GM19324 (cell line): Measurements from ENCODE around the gene BAAT.

Experiments used
- ATAC-seq: cut with Tn5 transposase; IDR thresholded peaks from one replicate; pipeline ENCODE4 v1.9.1; 2021; ENCODE audit warnings: mild to moderate bottlenecking, moderate library complexity; ENCODE audit not compliant: unreplicated experiment, low FRiP score

Gene BAAT

DNA sequence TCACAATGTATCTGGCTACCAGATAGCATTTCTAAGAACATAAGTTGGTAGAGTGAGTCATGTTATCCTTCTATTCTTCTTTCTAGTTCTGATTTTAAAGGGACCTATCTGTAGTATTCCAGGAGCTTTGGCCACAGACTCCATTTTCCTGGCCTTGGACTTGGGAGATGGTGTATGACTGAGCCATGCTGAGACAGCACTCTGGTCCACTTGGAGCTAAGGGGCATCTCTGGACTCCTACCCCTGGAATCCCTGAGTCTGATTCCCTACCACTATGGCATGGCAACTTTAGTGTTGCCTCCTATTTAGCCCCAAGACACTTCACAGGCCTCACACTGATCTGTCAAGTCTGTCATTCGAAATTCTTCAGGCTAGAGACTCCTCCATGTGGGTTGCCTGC is 58.8 kb downstream of the BAAT start:
- ATAC-seq: no peak

DNA sequence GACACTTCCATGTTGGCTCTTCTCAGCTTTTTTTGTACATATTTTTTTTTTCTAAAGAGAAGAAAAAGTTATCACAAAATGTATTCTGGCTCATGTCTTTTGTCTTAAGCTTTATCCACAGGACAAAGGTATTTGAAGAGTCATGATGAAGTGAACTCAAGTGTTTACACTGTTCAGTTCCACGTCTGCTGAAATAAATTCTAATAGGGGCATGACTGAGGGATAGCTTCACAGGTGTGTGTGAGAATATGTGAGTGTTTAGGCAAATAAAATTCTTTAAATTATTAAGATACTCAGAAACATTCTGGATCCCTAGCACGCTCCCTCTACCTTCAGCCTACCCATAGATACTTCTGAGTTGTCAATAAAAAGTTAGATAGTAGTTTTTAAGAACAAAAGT is 59.8 kb downstream of the BAAT start:
- ATAC-seq: no peak

DNA sequence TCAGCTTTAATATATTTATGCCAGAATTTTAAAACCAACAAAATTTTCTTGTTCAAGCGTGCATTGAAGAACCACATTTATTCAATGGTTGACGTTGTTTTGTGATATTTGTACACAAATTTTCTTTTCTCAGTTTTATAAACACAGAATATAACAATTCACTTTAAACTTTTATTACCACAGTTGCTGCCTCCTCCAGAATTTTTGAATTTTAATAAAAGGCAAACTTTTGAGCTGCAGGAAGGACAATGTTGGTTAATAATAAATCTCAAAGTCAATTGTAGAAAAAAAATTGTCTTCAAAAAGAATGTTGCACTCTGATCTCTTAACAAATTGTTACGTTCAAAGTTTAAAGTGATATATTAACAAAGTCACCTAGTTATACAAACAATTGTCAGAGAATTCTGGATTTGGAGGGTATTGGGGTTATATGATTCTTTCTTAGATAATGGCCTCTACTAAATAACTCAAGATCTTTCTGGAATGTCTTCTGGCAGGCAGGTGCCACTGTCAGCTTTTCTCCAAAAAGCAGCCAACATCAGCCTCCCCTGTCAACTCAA is 60.5 kb downstream of the BAAT start:
- ATAC-seq: no peak

DNA sequence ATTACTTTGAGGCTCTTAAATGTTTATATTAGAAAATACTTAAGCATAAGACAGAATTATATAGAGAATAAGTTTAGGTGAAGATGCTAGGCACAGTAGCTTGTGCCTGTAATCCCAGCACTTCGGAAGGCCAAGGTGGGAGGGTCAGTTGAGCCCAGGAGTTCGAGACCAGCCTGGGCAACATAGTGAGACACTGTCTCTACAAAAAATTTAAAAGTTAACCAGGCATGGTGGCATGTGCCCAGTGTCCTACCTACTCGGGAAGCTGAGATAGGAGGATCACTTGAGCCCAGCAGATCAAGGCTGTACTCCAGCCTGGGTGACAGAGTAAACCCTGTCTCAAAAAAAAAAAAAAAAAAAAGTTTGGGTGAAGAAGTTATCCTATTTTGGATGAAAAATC is 61.7 kb downstream of the BAAT start:
- ATAC-seq: no peak

- ATAC-seq: no peak
Observed at GRCh38 chr9:101317735-101318134, 67.1 kb downstream of the BAAT start.

- ATAC-seq: no peak
Observed at GRCh38 chr9:101315112-101315450, 69.7 kb downstream of the BAAT start.

- no peak for ATAC-seq
Observed at GRCh38 chr9:101312661-101313060, 72.1 kb downstream of the BAAT start.

DNA sequence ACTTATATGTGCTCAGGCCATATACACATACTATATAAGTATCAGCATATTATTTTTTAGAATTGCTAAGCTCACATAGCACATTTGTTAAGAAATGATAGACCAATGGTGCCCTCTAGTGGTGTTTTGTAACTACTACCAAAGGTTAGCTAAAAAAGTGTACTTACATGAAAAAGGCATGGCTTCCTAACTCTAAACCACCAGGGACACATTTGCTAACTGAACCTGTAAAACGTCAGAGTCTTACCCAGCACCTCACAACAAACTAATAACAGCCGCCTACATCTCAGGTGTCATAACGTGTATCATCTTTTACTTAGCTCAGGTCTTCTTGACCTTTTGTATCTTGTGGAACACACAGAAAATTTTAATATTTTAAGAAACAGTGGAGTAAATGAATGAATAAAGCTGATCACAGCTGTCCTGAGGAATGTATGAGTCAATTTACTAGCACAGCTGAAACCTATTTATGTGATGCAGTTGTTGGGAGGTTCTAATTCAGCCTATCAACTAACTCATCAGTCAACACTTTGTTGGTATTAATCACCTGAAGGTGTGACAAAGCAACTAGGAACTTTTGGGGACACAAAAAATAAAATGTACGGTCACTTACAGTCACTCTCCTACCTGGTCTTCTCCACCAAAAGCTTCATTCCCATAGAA is 72.9 kb downstream of the BAAT start:
- ATAC-seq: no peak

- ATAC-seq: no peak
Observed at GRCh38 chr9:101311191-101311590, 73.6 kb downstream of the BAAT start.
